ENCODE data around the gene CYP27C1. TPM values are rescaled to one million over a fixed set of nuclear protein-coding genes. Genes with fewer than 3 reads are reported as not detected.

CYP27C1 gene
- total RNA-seq, 1 donor from 2014 or later, result 5.1 TPM

- H3K9me3 Mint-ChIP-seq, result peaks cover 11% of the 10 kb centered on the region
- no peak overlapping the region for H3K4me3 Mint-ChIP-seq
- H3K36me3 Mint-ChIP-seq, result no peaks in the 10 kb centered on the region
- H3K27ac Mint-ChIP-seq, result no peak overlapping the region
- H3K4me1 Mint-ChIP-seq (ENCODE audit: unreplicated experiment), result peaks cover 17% of the 10 kb centered on the region
- DNase-seq (ENCODE audit: extremely low spot score, unreplicated experiment), result no peak
- H3K27me3 Mint-ChIP-seq, result peaks cover 7% of the 10 kb centered on the region
- TF ChIP-seq CTCF (conservative IDR thresholded peaks at IDR 0.05), result no peak
These were observed 44.2 kb downstream of the CYP27C1 start for GRCh38 chr2:127175751-127176354.

GRCh38 chr2:127175041-127175721 is 44.9 kb downstream of the CYP27C1 start:
- peaks cover 20% of the 10 kb centered on the region for H3K4me1 Mint-ChIP-seq (ENCODE audit: unreplicated experiment)

GRCh38 chr2:127174640-127175039 is 45.5 kb downstream of the CYP27C1 start:
- peaks cover 7% of the 10 kb centered on the region for H3K9me3 Mint-ChIP-seq
- no peak for DNase-seq (ENCODE audit: extremely low spot score, unreplicated experiment)
- H3K4me3 Mint-ChIP-seq, result no peak overlapping the region
- no peak for TF ChIP-seq CTCF (conservative IDR thresholded peaks at IDR 0.05)
- no peak overlapping the region for H3K27ac Mint-ChIP-seq
- no peaks in the 10 kb centered on the region for H3K36me3 Mint-ChIP-seq
- H3K27me3 Mint-ChIP-seq, result peaks cover 7% of the 10 kb centered on the region
- H3K4me1 Mint-ChIP-seq (ENCODE audit: unreplicated experiment), result peaks cover 25% of the 10 kb centered on the region

More at GRCh38 chr2:127175041-127175721, 44.9 kb downstream of the CYP27C1 start:
- Mint-ChIP-seq H3K36me3 (no peaks in the 10 kb centered on the region), H3K27me3 (peaks cover 7% of the 10 kb centered on the region), H3K4me3 (no peak overlapping the region), H3K27ac (no peak overlapping the region), H3K9me3 (peaks cover 7% of the 10 kb centered on the region)
- DNase-seq (ENCODE audit: extremely low spot score, unreplicated experiment), result no peak
- TF ChIP-seq CTCF (conservative IDR thresholded peaks at IDR 0.05), result no peak

- H3K9me3 Mint-ChIP-seq, result peaks cover 5% of the 10 kb centered on the region
- peaks cover 25% of the 10 kb centered on the region for H3K4me1 Mint-ChIP-seq (ENCODE audit: unreplicated experiment)
- H3K27me3 Mint-ChIP-seq, result peaks cover 7% of the 10 kb centered on the region
- DNase-seq (ENCODE audit: extremely low spot score, unreplicated experiment), result no peak
- no peak overlapping the region for H3K27ac Mint-ChIP-seq
- TF ChIP-seq CTCF (conservative IDR thresholded peaks at IDR 0.05), result peak; percentile 50
- no peaks in the 10 kb centered on the region for H3K36me3 Mint-ChIP-seq
- no peak overlapping the region for H3K4me3 Mint-ChIP-seq
These were observed 46.0 kb downstream of the CYP27C1 start for GRCh38 chr2:127174136-127174535.

GRCh38 chr2:127173057-127173456 is 47.0 kb downstream of the CYP27C1 start:
- peak; percentile 15 for DNase-seq (ENCODE audit: extremely low spot score, unreplicated experiment)
- Mint-ChIP-seq H3K36me3 (no peaks in the 10 kb centered on the region), H3K27me3 (peaks cover 7% of the 10 kb centered on the region), H3K4me1 (ENCODE audit: unreplicated experiment) (peaks cover 25% of the 10 kb centered on the region), H3K27ac (no peak overlapping the region), H3K9me3 (no peaks in the 10 kb centered on the region), H3K4me3 (no peak overlapping the region)
- no peak for TF ChIP-seq CTCF (conservative IDR thresholded peaks at IDR 0.05)
